ENCODE data around the gene KLHL10.

Gene KLHL10

GRCh38 chr17:41799366-41799765 is 38.3 kb upstream of the KLHL10 start:
- no peak overlapping the region for H3K27ac ChIP-seq (ENCODE audit: low read depth, low read length)
- H3F3A ChIP-seq (ENCODE audit: control insufficient read depth, insufficient read depth): no peaks in the 10 kb centered on the region
- H3K4me3 ChIP-seq (ENCODE audit: low read length): no peak overlapping the region
- no peaks in the 10 kb centered on the region for H3K9me3 ChIP-seq (ENCODE audit: control insufficient read depth, insufficient read depth, low read length)
- H3K36me3 ChIP-seq (ENCODE audit: control insufficient read depth, low read length): no peaks in the 10 kb centered on the region
- no peaks in the 10 kb centered on the region for H3K79me2 ChIP-seq (ENCODE audit: control insufficient read depth, low read length)
- H3K4me2 ChIP-seq (ENCODE audit: low read length): no peak overlapping the region
- no peaks in the 10 kb centered on the region for H4K20me1 ChIP-seq (ENCODE audit: control insufficient read depth, insufficient read depth, low read depth, low read length)
- H3K4me1 ChIP-seq (ENCODE audit: control insufficient read depth, low read length): peaks cover 33% of the 10 kb centered on the region
- TF ChIP-seq CTCF (IDR thresholded peaks at IDR 0.05; ENCODE audit: low read depth, low read length, poor library complexity, severe bottlenecking) (no peak), EZH2phosphoT487 (IDR thresholded peaks at IDR 0.05; ENCODE audit: borderline replicate concordance, low read length) (no peak)
- no peaks in the 10 kb centered on the region for H3K9me2 ChIP-seq (replicated peaks; ENCODE audit: control insufficient read depth, low read length)
- H3K27me3 ChIP-seq (ENCODE audit: control insufficient read depth, low read length): no peaks in the 10 kb centered on the region; the same call in 1 of the 2 replicates

- no peak overlapping the region for H3K27ac ChIP-seq (ENCODE audit: low read depth, low read length)
- no peak overlapping the region for H3K4me3 ChIP-seq (ENCODE audit: low read length)
Observed at GRCh38 chr17:41800601-41801373, 36.8 kb upstream of the KLHL10 start.

GRCh38 chr17:41801374-41802271 is 36.0 kb upstream of the KLHL10 start:
- Histone ChIP-seq H3K9me2 (replicated peaks; ENCODE audit: control insufficient read depth, low read length) (no peaks in the 10 kb centered on the region), H3K36me3 (ENCODE audit: control insufficient read depth, low read length) (no peaks in the 10 kb centered on the region), H3K79me2 (ENCODE audit: control insufficient read depth, low read length) (no peaks in the 10 kb centered on the region), H3K4me3 (ENCODE audit: low read length) (no peak overlapping the region), H3F3A (ENCODE audit: control insufficient read depth, insufficient read depth) (no peaks in the 10 kb centered on the region), H3K27me3 (ENCODE audit: control insufficient read depth, low read length) (no peaks in the 10 kb centered on the region; the same call in 1 of the 2 replicates), H3K4me2 (ENCODE audit: low read length) (peak overlapping the region; percentile 23), H3K4me1 (ENCODE audit: control insufficient read depth, low read length) (peaks cover 33% of the 10 kb centered on the region), H3K9me3 (ENCODE audit: control insufficient read depth, insufficient read depth, low read length) (no peaks in the 10 kb centered on the region), H4K20me1 (ENCODE audit: control insufficient read depth, insufficient read depth, low read depth, low read length) (no peaks in the 10 kb centered on the region), H3K27ac (ENCODE audit: low read depth, low read length) (no peak overlapping the region)
- peak; percentile 98 for TF ChIP-seq CTCF (IDR thresholded peaks at IDR 0.05; ENCODE audit: low read depth, low read length, poor library complexity, severe bottlenecking)
- no peak for TF ChIP-seq EZH2phosphoT487 (IDR thresholded peaks at IDR 0.05; ENCODE audit: borderline replicate concordance, low read length)

More at GRCh38 chr17:41800601-41801373, 36.8 kb upstream of the KLHL10 start:
- H3K4me2 ChIP-seq (ENCODE audit: low read length): peak overlapping the region; percentile 43
- peaks cover 33% of the 10 kb centered on the region for H3K4me1 ChIP-seq (ENCODE audit: control insufficient read depth, low read length)
- no peaks in the 10 kb centered on the region for H4K20me1 ChIP-seq (ENCODE audit: control insufficient read depth, insufficient read depth, low read depth, low read length)
- H3K79me2 ChIP-seq (ENCODE audit: control insufficient read depth, low read length): no peaks in the 10 kb centered on the region
- H3K27me3 ChIP-seq (ENCODE audit: control insufficient read depth, low read length): no peaks in the 10 kb centered on the region; the same call in 1 of the 2 replicates
- H3K9me3 ChIP-seq (ENCODE audit: control insufficient read depth, insufficient read depth, low read length): no peaks in the 10 kb centered on the region
- no peaks in the 10 kb centered on the region for H3K36me3 ChIP-seq (ENCODE audit: control insufficient read depth, low read length)
- no peaks in the 10 kb centered on the region for H3K9me2 ChIP-seq (replicated peaks; ENCODE audit: control insufficient read depth, low read length)
- no peaks in the 10 kb centered on the region for H3F3A ChIP-seq (ENCODE audit: control insufficient read depth, insufficient read depth)
- TF ChIP-seq EZH2phosphoT487 (IDR thresholded peaks at IDR 0.05; ENCODE audit: borderline replicate concordance, low read length) (no peak), CTCF (IDR thresholded peaks at IDR 0.05; ENCODE audit: low read depth, low read length, poor library complexity, severe bottlenecking) (no peak)

All from DOHH2 (cell line).